Thymus (tissue), 14 donors: ENCODE data around the gene ATP1B1. TPM values are rescaled to one million over a fixed set of nuclear protein-coding genes. Genes with fewer than 3 reads are reported as not detected.

Source experiments
- DNase-seq, 9 donors: peaks; one replicate each; pipeline ENCODE4 v3.0.0-alpha.2; 2013; ENCODE audit warnings: low spot score in 9 of 9, low read depth in 6 of 9, missing footprints in 1 of 9
- H3K27ac ChIP-seq, 2 donors: one replicate each; pipeline ENCODE4 v1.5.1; 2013; ENCODE audit warnings: control low read depth in 1 of 2, low read depth in 1 of 2, low read length in 1 of 2, mild to moderate bottlenecking in 1 of 2, moderate library complexity in 1 of 2
- H3K27me3 ChIP-seq, 2 donors: one replicate each; pipeline ENCODE4 v1.5.1; 2013; ENCODE audit warnings: low read length in 1 of 2; ENCODE audit not compliant: control insufficient read depth in 2 of 2, insufficient read depth in 1 of 2
- H3K36me3 ChIP-seq, 2 donors: one replicate each; pipeline ENCODE4 v1.5.1; 2013; ENCODE audit warnings: low read length in 1 of 2, mild to moderate bottlenecking in 1 of 2, moderate library complexity in 1 of 2; ENCODE audit not compliant: control insufficient read depth in 2 of 2, insufficient read depth in 2 of 2
- H3K4me1 ChIP-seq, 2 donors: one replicate each; pipeline ENCODE4 v1.5.1; 2013; ENCODE audit warnings: low read length in 2 of 2; ENCODE audit not compliant: control insufficient read depth in 2 of 2, insufficient read depth in 2 of 2
- H3K4me3 ChIP-seq, 2 donors: one replicate each; pipeline ENCODE4 v1.5.1; 2013; ENCODE audit warnings: low read length in 2 of 2, control low read depth in 1 of 2, mild to moderate bottlenecking in 1 of 2
- H3K9me3 ChIP-seq, 2 donors: one replicate each; pipeline ENCODE4 v1.5.1; 2013; ENCODE audit warnings: low read length in 1 of 2, mild to moderate bottlenecking in 1 of 2; ENCODE audit not compliant: control insufficient read depth in 2 of 2, insufficient read depth in 1 of 2
- WGBS: extraction: QIAGEN DNeasy Blood & Tissue Kit; methylation state at CpG from one replicate; pipeline ENCODE4 v1.1.7; 2013; 5-methylcytosine and 5-hydroxymethylcytosine counted together
- long read RNA-seq, 10 donors: transcript quantifications; one replicate each; lab custom pipeline, GENCODE V29; 2026
- polyA plus RNA-seq: library from polyadenylated mRNA; stranded (reverse); fragments of 200-250 nt; gene quantifications from one replicate; pipeline ENCODE4 v1.2.3, GENCODE V29; 2013
- total RNA-seq: library from RNA; stranded (reverse); fragments of 120-200 nt; gene quantifications from one replicate; pipeline ENCODE4 v1.2.4, GENCODE V29; 2013
- donor health status: healthy.

Gene ATP1B1
- total RNA-seq (10.7 TPM), polyA plus RNA-seq (41.8 TPM)
- long read RNA-seq, donor 1, partial matches to known transcripts: 0 of 1 reads
- long read RNA-seq, donor 1, other reads (novel, unspliced or antisense): 0 of 1 reads
- long read RNA-seq, donor 2, transcript ATP1B1-201 (6 exons, 1,883 nt): major isoform, 11 of 11 reads
- long read RNA-seq, donor 2, partial matches to known transcripts: 0 of 11 reads
- long read RNA-seq, donor 2, other reads (novel, unspliced or antisense): 0 of 11 reads
- long read RNA-seq, donor 3, partial matches to known transcripts: 54 of 55 reads
- long read RNA-seq, donor 3, other reads (novel, unspliced or antisense): 0 of 55 reads
- long read RNA-seq, donor 4, partial matches to known transcripts: 7 of 11 reads
- long read RNA-seq, donor 4, other reads (novel, unspliced or antisense): 0 of 11 reads
- long read RNA-seq, donor 5, transcript ATP1B1-201 (6 exons, 1,883 nt): major isoform, 25 of 212 reads
- long read RNA-seq, donor 5, partial matches to known transcripts: 187 of 212 reads
- long read RNA-seq, donor 5, other reads (novel, unspliced or antisense): 0 of 212 reads
- long read RNA-seq, donor 6, transcript ATP1B1-201 (6 exons, 1,883 nt): major isoform, 5 of 5 reads
- long read RNA-seq, donor 6, partial matches to known transcripts: 0 of 5 reads
- long read RNA-seq, donor 6, other reads (novel, unspliced or antisense): 0 of 5 reads
- long read RNA-seq, donor 7, partial matches to known transcripts: 0 of 4 reads
- long read RNA-seq, donor 7, other reads (novel, unspliced or antisense): 0 of 4 reads
- long read RNA-seq, donor 8, partial matches to known transcripts: 0 of 1 reads
- long read RNA-seq, donor 8, other reads (novel, unspliced or antisense): 0 of 1 reads
- long read RNA-seq, donor 9, partial matches to known transcripts: 0 of 4 reads
- long read RNA-seq, donor 9, other reads (novel, unspliced or antisense): 0 of 4 reads
- long read RNA-seq, donor 10, partial matches to known transcripts: 0 of 2 reads
- long read RNA-seq, donor 10, other reads (novel, unspliced or antisense): 0 of 2 reads

- peak in 8 of 9 donors; percentile 47 to 88 (median 73) for DNase-seq
- under 1% methylated on average over 99 of the region's 100 CpGs for WGBS
- no peaks in the 10 kb centered on the region for H3K36me3 ChIP-seq
- H3K4me3 ChIP-seq: peak within 1 kb of the TSS; percentile 71 to 79
- peak within 1 kb of the TSS; percentile 71 to 81 for H3K27ac ChIP-seq
- peaks cover 5 to 33% of the 10 kb centered on the region in 2 donors for H3K27me3 ChIP-seq
- peaks cover 9 to 28% of the 10 kb centered on the region in 2 donors for H3K4me1 ChIP-seq
- no peaks in the 10 kb centered on the region for H3K9me3 ChIP-seq
Observed at GRCh38 chr1:169106095-169106920, at the start of gene ATP1B1. Gene ATP1B1, plus strand, starts transcription at chr1:169106690. Its CDS starts 140 bp downstream, at chr1:169106830.

- DNase-seq: no peak
- Histone ChIP-seq H3K27ac (no peak overlapping the region), H3K36me3 (no peaks in the 10 kb centered on the region), H3K4me3 (no peak overlapping the region), H3K4me1 (peaks cover 0 to 2% of the 10 kb centered on the region in 2 donors), H3K27me3 (no peaks in the 10 kb centered on the region), H3K9me3 (no peaks in the 10 kb centered on the region)
- 96% methylated on average over 1 of the region's 1 CpG for WGBS
Observed at GRCh38 chr1:169059421-169059820, 47.1 kb upstream of the ATP1B1 start.

GRCh38 chr1:169060043-169060722, 46.3 kb upstream of the ATP1B1 start:
- DNase-seq: no peak
- H3K27ac ChIP-seq: peak overlapping the region; percentile 26 to 52
- H3K4me3 ChIP-seq: no peak overlapping the region
- no peaks in the 10 kb centered on the region for H3K27me3 ChIP-seq
- H3K9me3 ChIP-seq: no peaks in the 10 kb centered on the region
- WGBS: 93% methylated on average over 9 of the region's 9 CpGs
- peaks cover 0 to 2% of the 10 kb centered on the region in 2 donors for H3K4me1 ChIP-seq
- no peaks in the 10 kb centered on the region for H3K36me3 ChIP-seq

GRCh38 chr1:169060919-169061639, 45.4 kb upstream of the ATP1B1 start:
- 35% methylated on average over 4 of the region's 4 CpGs for WGBS
- no peaks in the 10 kb centered on the region for H3K9me3 ChIP-seq
- no peak for DNase-seq
- H3K36me3 ChIP-seq: no peaks in the 10 kb centered on the region
- H3K4me1 ChIP-seq: peaks cover 0 to 2% of the 10 kb centered on the region in 2 donors
- no peak overlapping the region for H3K27ac ChIP-seq
- H3K4me3 ChIP-seq: no peak overlapping the region
- no peaks in the 10 kb centered on the region for H3K27me3 ChIP-seq

GRCh38 chr1:169062152-169062551, 44.3 kb upstream of the ATP1B1 start:
- no peak for DNase-seq
- H3K36me3 ChIP-seq: no peaks in the 10 kb centered on the region
- H3K9me3 ChIP-seq: no peaks in the 10 kb centered on the region
- H3K27me3 ChIP-seq: no peaks in the 10 kb centered on the region
- H3K4me1 ChIP-seq: peaks cover 0 to 2% of the 10 kb centered on the region in 2 donors
- H3K4me3 ChIP-seq: no peak overlapping the region
- no peak overlapping the region for H3K27ac ChIP-seq

- no peak overlapping the region for H3K27ac ChIP-seq
Observed at GRCh38 chr1:169064103-169064502, 42.4 kb upstream of the ATP1B1 start.

GRCh38 chr1:169070547-169070946, 35.9 kb upstream of the ATP1B1 start:
- Histone ChIP-seq H3K4me3 (no peak overlapping the region), H3K4me1 (no peaks in the 10 kb centered on the region), H3K9me3 (no peaks in the 10 kb centered on the region), H3K27me3 (no peaks in the 10 kb centered on the region), H3K27ac (no peak overlapping the region), H3K36me3 (no peaks in the 10 kb centered on the region)
- no peak for DNase-seq
- WGBS: 91% methylated on average over 2 of the region's 2 CpGs

More at GRCh38 chr1:169064103-169064502, 42.4 kb upstream of the ATP1B1 start:
- no peaks in the 10 kb centered on the region for H3K9me3 ChIP-seq
- DNase-seq: no peak
- no peaks in the 10 kb centered on the region for H3K27me3 ChIP-seq
- H3K4me1 ChIP-seq: peaks cover 0 to 2% of the 10 kb centered on the region in 2 donors
- no peaks in the 10 kb centered on the region for H3K36me3 ChIP-seq
- WGBS: 95% methylated on average over 7 of the region's 7 CpGs
- no peak overlapping the region for H3K4me3 ChIP-seq

GRCh38 chr1:169070958-169071357, 35.5 kb upstream of the ATP1B1 start:
- no peaks in the 10 kb centered on the region for H3K9me3 ChIP-seq
- no peaks in the 10 kb centered on the region for H3K36me3 ChIP-seq
- no peak for DNase-seq
- H3K4me1 ChIP-seq: no peaks in the 10 kb centered on the region
- no peak overlapping the region for H3K27ac ChIP-seq
- H3K27me3 ChIP-seq: no peaks in the 10 kb centered on the region
- 93% methylated on average over 3 of the region's 3 CpGs for WGBS
- H3K4me3 ChIP-seq: no peak overlapping the region
